ENCODE results near the gene IGF2.
"Not testable (repeated sequence)": the region's sequence is repeated elsewhere in the genome, so short reads cannot be mapped to it uniquely, and the experiment has no call there.

The IGF2 gene

DNA sequence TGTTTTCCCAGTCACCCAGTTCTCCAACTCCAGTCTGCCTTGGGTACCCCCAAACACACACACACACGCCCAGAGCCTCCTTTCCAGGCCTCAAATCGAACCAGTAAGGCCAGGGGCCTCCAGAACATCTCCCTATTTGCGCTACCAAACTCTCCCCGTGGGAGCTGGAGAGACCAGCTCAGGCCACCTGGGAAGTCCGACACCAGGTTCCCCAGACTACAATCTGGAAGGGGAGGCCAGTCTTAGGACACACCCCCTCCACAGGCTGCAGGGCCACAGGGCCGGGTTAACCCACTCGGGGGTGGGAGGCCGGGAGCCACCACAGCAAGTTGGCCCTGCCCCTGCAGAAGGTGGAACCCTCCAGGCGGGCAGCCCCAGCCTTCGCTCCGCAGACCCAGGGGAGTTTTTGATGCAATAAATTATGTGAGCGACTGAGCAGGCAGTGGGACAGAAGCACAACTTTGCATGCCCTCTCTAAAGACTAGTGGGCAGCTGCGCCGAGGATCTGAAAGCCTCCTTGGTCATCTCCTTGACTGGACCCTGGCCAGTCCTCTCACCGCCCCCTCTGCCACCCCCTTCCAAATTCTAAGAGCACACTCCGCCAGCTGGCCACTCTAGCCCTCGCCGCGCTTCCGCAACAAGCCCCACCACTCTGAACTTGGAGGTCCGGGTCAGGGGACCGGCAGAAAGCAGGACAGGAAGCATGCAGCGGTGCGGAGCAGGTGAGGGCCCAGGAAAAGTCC, 2.8 kb downstream of the IGF2 start:
- no peak for DNase-seq (ENCODE audit: low read depth in 2 of 2)

DNA sequence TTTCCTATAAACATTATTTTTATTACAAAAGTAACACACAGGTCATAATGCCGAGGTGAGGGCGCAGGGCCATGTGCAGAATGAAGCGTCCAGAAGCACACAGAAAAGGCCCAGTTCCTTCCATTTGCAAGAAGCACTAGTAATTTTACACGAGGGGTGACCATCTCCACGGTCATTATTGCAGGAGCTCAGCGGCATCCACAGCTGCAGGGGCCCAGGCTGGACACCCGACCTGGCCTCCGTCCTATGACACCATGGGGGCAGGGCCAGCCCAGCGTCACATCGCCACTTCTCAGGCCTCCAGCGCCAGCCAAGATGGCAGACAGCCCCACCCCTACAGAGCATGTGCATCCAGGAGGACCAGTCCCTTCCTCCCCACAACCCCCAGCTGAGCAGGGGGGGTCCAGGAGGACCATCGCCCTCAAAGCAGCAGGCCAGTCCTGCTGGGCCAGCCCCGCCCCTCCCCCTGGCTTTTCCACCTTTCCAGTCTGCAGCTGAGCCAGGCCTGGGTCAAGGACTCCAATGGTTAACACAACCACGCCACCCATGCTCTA, 3.5 kb downstream of the IGF2 start:
- no peak for DNase-seq (ENCODE audit: low read depth in 2 of 2)

DNA sequence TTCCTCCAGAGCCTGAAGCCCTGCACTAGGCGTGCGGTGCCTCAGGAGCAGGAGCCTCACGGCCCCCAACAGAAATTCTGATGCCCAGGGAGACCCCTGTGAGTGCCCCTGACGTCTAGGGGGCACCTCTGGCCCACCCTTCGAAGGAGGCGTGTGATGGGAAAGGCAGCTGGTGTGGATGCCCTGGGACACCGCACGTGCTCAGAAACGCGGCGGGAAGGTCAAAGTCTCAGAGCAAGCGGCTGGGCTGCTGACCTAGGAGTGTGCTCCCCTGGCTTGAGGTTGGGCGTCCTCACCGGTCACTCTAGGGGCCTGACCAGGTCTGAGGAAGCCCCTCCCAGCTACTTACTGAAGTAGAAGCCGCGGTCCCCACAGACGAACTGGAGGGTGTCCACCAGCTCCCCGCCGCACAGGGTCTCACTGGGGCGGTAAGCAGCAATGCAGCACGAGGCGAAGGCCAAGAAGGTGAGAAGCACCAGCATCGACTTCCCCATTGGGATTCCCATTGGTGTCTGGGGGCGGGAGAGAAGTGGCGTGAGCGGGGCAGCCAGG, 4.1 kb downstream of the IGF2 start:
- no peak for DNase-seq (ENCODE audit: low read depth in 2 of 2)

DNA sequence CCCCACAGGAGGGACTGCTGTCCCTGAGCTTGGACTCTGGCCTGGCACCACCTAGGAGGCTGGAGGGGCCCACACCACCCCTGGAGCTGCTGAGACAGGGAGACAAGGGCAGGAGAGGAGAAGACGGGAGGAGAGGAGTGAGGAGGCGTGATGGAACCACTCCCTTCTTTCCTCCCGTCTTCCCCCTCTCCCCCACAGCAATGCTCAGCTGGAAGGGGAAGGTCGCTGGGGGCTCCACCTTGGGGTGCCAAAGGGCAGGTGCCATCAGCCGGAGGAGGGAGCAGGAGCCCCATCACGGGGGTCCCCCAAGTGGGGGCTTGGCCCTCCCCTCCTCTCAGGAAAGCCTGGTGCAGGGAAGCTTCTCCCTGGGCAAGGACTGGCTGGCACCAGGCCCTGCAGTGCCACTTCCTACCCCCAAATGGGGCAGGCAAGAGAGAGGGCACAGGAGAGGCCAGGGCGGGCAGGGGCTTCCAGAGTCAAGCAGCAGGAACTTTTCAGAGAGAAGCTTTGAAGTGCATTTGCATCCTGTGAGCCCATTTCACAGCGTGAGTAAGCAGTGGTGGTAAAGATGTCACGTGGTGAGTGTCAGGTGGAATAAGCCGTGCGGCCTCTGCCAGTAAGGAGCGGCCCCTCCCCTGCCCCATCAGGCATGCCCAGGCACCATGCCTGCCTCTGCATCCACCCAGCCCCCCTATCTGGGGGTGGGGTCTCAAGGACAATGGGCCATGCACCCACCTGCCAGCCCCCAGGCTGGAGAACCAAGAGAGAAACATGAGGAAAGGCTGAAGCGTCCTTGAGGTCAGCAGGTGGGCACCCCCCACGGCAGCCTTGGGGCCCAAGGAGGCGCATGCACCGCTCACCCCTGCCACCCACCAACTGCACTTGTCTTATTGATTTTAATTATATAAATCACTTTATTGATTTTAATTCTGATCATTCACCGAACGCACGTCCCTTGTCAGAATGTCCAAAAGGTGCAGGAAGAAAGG, 4.9 kb downstream of the IGF2 start:
- no peak for DNase-seq (ENCODE audit: low read depth in 2 of 2)

DNA sequence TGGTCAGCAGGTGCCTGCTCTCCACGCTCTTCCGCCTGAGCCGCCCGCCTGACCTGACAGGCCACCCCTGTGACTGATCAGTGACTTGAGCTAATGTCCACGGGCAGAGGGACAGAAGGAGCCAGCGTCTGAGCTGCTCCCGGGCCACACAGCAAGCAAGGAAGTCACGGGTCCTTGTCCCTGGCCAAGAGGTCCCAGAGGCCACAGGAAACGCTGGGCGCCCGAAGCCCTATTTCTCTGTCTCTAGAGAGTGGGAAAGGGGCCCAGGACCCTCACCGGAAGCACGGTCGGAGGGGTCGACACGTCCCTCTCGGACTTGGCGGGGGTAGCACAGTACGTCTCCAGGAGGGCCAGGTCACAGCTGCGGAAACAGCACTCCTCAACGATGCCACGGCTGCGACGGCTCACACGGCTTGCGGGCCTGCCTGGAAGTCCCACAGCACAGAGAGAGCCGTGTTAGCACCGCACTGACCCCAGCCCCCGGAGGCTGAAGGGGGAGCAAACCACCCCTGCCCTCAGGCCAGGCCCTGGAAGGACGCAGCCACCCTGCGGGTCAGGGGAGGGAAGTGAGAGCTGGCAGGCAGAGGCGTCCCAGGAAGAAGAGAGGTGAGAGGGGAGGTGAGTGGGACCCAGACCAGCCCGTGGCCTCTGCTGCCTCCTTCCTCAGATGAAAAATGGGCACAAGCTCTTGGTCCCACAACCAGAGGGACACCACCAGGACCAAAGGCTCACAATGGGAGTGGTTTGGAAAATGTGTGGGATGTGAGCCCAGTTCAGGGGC, 5.8 kb downstream of the IGF2 start:
- DNase-seq (ENCODE audit: low read depth in 2 of 2): no peak

DNA sequence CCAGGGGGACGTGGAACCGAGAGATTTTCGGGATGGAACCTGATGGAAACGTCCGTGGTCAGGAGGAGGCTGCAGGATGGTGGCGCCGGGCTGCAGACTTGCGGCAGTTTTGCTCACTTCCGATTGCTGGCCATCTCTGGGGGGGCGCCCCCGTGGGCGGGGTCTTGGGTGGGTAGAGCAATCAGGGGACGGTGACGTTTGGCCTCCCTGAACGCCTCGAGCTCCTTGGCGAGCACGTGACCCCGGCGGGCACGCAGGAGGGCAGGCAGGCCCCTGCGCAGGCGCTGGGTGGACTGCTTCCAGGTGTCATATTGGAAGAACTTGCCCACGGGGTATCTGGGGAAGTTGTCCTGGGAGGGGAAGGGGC, 6.3 kb downstream of the IGF2 start:
- no peak for DNase-seq (ENCODE audit: low read depth in 2 of 2)

DNA sequence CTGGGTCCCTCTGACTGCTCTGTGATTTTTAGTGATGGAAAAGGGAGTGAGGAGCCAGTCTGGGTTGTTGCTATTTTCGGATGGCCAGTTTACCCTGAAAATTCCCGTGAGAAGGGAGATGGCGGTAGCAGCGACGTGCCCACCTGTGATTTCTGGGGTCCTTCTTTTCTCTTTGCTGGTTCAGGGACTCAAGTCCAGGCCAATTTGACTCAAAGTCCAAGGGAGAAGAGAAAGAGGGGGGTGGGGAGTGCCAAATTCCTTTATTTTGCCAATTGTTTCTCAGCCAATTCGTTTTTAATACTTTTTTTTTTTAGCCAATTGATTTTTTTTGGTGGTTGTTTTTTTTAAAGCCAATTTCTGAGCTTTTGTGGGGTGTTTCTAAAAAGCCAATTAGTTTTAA, 6.9 kb downstream of the IGF2 start:
- DNase-seq (ENCODE audit: low read depth in 2 of 2): no peak

DNA sequence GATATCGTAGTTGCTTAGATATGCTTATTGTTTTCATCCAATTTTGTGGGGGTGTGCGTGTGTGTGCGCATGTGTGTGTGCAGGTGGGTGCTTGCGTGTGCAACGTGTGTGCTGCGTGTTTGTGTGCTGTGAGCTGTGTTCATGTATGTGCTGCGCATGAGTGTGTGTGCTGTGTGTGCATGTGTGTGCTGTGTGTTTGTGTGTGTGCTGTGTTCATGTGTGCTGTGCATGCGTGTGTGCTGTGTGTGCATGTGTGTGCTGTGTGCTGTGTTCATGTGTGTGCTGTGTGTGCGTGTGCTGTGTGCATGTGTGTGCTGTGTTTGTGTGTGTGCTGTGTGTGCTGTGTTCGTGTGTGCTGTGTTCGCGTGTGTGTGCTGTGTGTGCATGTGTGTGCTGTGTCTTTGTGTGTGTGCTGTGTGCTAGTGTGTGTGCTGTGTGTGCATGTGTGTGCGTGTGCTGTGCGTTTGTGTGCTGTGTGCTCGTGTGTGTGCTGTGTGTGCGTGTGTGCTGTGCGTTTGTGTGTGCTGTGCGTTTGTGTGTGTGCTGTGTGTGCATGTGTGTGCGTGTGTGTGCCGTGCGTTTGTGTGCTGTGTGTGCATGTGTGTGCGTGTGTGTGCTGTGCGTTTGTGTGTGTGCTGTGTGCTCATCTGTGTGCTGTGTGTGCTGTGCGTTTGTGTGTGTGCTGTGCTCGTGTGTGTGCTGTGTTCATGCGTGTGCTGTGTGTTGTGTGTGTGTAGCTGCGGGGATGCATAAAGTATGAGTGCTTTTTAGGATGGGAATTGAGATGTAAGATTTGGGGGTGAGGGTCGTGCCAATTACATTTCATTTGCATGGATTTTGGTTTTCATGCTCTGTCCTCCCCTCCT, 7.6 kb downstream of the IGF2 start:
- DNase-seq (ENCODE audit: low read depth in 2 of 2): no peak

DNA sequence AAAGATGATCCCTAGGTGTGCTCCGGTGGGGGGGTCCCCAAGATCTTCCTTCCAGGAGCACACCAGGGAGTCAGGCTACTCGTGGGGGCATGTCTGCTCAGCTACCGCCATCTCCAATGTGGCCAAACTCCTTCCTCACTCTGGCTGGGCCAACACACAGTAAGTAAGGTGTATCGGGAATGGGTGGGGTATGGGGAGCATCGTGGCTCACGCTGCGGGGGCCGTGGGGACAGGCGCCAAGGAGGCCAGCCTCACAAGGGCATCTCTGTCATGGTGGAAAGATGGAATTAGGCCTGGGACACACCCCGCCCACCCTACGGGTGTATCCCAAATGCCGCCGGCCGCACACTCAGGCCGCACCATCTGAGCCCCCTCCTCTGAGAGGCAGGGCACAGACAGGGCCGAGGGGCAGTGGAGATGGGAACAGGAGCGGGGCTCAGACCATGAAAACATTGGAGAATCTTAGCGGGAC, 8.3 kb downstream of the IGF2 start:
- DNase-seq (ENCODE audit: low read depth in 2 of 2): no peak

DNA sequence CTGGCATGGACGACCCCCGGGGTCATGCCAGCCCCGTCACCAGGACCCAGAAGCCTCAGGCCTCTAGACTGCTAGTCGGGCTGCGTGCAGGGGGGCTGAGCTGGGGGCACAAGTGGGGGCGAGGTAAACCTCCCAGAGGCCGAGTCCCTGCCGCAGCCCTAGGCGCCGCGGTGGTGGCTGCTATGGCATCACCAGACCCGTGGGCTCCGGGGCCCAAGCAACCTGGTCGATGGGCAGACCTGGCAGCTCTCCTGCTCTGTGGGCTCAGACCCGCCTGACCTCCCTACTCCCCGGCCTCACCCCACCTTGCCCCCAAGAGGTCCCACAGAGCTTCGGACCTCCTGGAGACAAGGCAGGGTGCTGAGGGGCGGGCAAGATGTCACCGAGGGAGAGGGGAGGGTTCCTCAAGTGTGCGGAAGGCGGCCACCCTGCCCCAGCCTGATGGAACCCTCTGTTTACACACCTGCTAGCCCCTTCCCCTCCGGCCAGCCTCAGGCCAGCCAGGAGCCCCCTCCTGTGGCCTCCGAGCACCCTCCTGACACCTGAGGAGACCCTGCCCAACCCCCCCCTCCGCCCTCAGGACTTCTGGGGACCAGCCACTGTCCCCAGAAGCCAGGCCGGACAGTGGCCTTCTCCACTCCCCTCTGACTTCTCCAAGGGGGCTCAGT, 9.4 kb downstream of the IGF2 start:
- DNase-seq (ENCODE audit: low read depth in 2 of 2): no peak

DNA sequence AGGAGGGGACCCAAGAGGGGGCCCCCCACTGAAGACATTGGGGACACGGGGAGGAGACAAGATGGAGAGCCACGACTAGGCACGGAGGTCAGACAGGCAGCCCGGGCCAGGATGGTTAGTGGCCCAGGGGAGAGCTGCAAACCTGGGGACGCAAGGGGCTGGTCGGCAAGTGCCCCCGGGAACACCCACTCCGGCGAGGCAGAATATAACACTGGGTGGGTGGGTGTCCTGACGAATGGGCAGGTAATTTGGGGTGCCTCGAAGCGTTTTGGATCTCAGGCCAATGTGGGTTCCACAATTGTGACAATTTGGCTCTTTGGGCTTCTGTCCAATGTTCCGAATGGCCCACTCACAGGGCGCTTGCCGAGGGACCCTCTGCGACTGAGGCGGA, 9.9 kb downstream of the IGF2 start:
- DNase-seq (ENCODE audit: low read depth in 2 of 2): no peak

DNA sequence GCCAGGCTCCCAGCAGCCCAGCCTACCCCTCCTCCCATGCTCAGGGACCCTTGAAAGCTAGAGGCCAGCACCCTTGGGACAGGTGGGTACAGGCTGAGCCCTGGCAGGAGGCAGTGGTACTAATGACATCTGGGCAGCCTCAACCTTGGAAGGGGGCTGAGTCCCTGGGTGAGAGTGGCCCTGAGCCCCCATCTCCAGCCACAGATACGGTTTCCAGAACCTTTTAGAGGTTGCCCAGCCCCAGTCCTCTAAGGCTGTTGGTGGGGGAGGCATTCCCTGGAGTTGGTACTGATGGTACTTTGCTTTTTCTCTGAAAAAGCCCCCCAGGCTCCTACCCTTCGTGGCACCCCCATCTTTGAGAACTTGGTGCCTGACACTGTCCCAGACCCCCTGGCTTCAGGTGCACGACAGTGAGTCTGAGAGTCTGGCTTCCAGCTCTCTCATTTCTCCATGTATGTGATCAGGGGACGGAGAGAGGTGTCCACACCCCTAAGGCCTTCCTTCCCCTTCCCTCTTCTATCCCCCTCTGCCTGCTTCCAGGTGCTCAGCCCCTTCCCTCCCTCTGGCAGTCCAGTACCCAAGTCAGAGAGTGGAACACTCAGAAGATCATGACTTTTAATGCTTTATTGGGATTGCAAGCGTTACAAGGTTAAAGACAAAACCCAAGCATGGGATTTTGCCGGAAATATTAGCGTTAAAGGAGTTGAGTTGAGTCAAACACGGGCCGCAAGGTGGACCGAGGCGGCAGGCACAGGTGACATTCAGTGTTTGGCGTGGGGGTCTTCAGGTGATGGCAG, 10.5 kb downstream of the IGF2 start:
- no peak for DNase-seq (ENCODE audit: low read depth in 2 of 2)

DNA sequence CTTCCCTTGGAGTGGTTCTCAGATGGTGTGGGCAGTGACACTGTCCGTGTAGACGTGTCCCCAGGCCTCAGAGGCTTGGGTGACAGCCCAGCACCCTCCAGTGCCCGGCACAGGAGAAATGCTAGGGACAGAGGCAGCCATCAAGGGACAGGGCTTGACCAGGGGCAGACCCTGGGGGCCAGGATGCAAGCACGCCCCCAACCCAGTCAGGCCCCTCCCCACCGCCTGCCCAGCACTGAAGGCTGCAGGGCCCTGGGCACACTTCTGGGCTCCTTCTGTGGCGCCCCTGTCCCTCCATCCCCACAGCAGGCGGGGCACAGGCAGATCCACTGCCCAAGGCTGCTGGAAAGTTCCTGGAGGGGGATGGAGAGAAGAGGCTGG, 11.1 kb downstream of the IGF2 start:
- no peak for DNase-seq (ENCODE audit: low read depth in 2 of 2)

DNA sequence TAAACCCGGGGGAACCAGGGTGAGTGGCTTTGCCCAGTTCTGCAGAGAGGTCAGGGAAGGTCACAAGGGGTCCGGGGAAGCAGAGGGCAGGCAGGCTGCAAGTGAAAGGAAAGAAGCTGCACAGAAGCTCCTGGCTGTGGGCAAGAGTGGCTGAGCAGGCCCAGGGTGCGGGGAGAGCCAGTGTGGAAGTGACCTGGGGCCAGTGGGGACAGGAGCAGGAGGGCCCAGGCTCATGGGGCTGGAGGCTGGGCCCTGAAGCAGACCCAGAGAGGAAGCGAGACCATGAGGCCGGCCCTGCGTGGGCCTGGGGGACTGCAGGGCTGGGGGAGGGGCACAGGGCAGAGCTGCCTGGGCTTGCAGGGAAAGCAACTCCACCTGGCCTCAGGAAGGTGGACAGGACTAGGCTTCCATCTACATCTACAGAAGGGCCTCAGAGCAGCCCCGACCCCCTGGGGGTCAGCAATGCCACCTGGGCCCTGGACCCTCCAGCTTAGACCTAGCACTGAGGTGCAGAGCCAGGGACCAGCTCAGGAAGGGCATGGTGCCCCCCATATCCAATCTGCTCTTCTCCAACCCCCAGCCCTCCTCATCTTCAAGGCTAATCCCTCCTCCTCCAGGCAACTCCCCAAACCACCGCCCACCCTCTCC, 11.6 kb downstream of the IGF2 start:
- no peak for DNase-seq (ENCODE audit: low read depth in 2 of 2)

DNA sequence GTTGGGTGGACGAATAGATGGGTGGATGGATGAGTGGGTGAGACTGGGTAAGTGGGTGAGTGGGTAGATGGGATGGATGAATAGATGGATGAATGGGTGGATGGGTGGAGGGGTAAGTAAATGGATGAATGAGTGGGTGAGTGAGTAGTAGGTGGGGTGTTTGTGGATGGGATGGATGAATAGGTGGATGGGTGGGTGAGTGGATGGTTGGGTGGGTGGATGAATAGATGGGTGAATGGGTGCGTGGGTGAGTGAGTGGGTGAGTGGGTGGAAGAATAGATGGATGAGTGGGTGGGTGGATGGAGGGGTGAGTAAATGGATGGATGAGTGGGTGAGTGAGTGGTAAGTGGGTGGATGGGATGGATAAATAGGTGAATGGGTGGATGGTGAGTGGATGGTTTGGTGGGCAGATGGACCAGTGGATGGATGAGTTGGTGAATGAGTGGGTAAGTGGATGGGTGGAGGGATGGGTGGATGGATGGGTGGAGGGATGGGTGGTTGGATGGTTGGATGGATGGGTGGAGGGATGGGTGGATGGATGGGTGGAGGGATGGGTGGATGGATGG, 12.6 kb downstream of the IGF2 start:
- DNase-seq (ENCODE audit: low read depth in 2 of 2): no peak

DNA sequence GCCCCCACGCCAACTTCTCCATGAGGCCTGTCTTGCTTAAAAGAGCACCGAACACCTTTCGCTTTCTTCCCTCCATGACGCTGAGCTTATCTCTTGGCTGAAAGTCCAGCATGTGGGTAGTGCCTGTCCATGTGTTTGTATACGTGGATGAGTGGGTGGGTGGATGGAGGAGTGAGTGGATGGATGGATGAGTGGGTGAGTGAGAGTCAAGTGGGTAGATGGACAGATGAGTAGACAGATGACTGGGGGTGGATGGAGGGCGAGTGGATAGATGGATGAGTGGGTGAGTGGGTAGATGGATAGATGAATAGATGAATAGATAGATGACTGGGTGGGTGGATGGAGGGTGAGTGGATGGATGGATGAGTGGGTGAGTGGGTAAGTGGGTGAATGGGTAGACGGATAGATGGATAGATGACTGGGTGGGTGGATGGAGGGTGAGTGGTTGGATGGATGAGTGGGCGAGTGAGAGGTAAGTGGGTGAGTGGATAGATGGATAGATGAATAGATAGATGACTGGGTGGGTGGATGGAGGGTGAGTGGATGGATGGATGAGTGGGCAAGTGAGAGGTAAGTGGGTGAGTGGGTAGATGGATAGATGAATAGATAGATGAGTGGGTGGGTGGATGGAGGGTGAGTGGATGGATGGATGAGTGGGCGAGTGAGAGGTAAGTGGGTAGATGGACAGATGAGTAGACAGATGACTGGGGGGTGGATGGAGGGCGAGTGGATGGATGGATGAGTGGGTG, 14.3 kb downstream of the IGF2 start:
- not testable (repeated sequence) for DNase-seq (ENCODE audit: low read depth in 2 of 2)

DNA sequence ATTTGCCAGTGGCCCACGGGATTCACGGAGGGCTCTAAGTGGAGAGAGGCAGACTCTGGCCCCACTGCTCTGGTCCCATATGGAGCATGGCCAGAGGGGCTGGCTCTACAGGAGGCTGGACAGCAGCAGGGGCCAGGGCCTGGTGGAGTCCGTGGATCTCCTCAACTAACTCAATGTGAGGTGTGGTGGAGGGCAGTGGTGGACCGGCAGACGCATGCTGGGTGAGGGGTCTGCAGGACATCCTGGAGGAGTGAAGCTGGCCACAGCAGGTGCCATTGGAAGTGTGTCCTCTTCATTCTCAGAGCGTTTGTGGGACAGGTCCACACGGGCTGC, 15.6 kb downstream of the IGF2 start:
- DNase-seq (ENCODE audit: low read depth in 2 of 2): no peak

Measured in stimulated activated CD4-positive, alpha-beta T cell treated with anti-CD3 and anti-CD28 coated beads, Interleukin-12 subunit alpha, Interleukin-12 subunit beta, amount 100 ng/mL, for 24 hours (primary cell).